GM23338 (cell line): Measurements from ENCODE around the gene ALDH1A1. TPM values are rescaled to one million over a fixed set of nuclear protein-coding genes. Genes with fewer than 3 reads are reported as not detected.

Experiments used
- ATAC-seq: fragments of 200-7000 bp; cut with Tn5 transposase; 3 replicates; pipeline ENCODE4 v1.9.1; 2020
- DNase-seq: peaks from one replicate; pipeline ENCODE4 v3.0.0-alpha.2; 2015; ENCODE audit warnings: low spot score
- H2AFZ ChIP-seq: fragments of 200-600 bp; sonication (generic); 2 replicates; pipeline ENCODE4 v1.8.0; 2016; ENCODE audit warnings: antibody characterized with exemption, mild to moderate bottlenecking, moderate library complexity
- H3F3A ChIP-seq: fragments of 200-600 bp; sonication (generic); replicated peaks from 2 replicates; pipeline ENCODE4 v1.8.0; 2017; ENCODE audit warnings: antibody characterized with exemption, mixed run types, low read depth
- H3K27ac ChIP-seq: fragments of 200-600 bp; sonication (generic); 2 replicates; pipeline ENCODE4 v1.6.1; 2016; ENCODE audit warnings: low read depth
- H3K27me3 ChIP-seq: fragments of 200-600 bp; sonication (generic); 2 replicates; pipeline ENCODE4 v1.8.0; 2016; ENCODE audit warnings: mild to moderate bottlenecking, mixed run types, moderate library complexity; ENCODE audit not compliant: insufficient read depth
- H3K36me3 ChIP-seq: fragments of 200-600 bp; sonication (generic); 2 replicates; pipeline ENCODE4 v1.8.0; 2016; ENCODE audit warnings: mild to moderate bottlenecking; ENCODE audit not compliant: insufficient read depth
- H3K4me1 ChIP-seq: fragments of 200-600 bp; sonication (generic); 2 replicates; pipeline ENCODE4 v1.8.0; 2016; ENCODE audit warnings: mild to moderate bottlenecking, moderate library complexity; ENCODE audit not compliant: insufficient read depth
- H3K4me2 ChIP-seq: fragments of 200-600 bp; sonication (generic); 2 replicates; pipeline ENCODE4 v1.7.1; 2017; ENCODE audit warnings: mixed run types
- H3K4me3 ChIP-seq: fragments of 200-600 bp; sonication (generic); 2 replicates; pipeline ENCODE4 v1.6.1; 2016; ENCODE audit warnings: mixed run types
- H3K79me2 ChIP-seq: fragments of 200-600 bp; sonication (generic); replicated peaks from 2 replicates; pipeline ENCODE4 v1.8.0; 2017; ENCODE audit warnings: mild to moderate bottlenecking; ENCODE audit not compliant: insufficient read depth
- H3K9me2 ChIP-seq: fragments of 200-600 bp; sonication (generic); 2 replicates; pipeline ENCODE4 v1.8.0; 2017; ENCODE audit not compliant: insufficient read depth
- H4K20me1 ChIP-seq: fragments of 200-600 bp; sonication (generic); replicated peaks from 2 replicates; pipeline ENCODE4 v1.8.0; 2017; ENCODE audit warnings: mild to moderate bottlenecking; ENCODE audit not compliant: insufficient read depth
- H3K27ac Mint-ChIP-seq: 2 replicates; pipeline ENCODE4 v1.8.0; 2020; ENCODE audit warnings: inconsistent platforms, mild to moderate bottlenecking, moderate library complexity, mixed read lengths
- H3K27me3 Mint-ChIP-seq: 3 replicates; pipeline ENCODE4 v1.8.0; 2022; ENCODE audit warnings: low read depth, mild to moderate bottlenecking, moderate library complexity, mixed read lengths, inconsistent platforms; ENCODE audit not compliant: insufficient read depth, poor library complexity
- H3K36me3 Mint-ChIP-seq: 3 replicates; pipeline ENCODE4 v1.8.0; 2021; ENCODE audit warnings: low read depth, mild to moderate bottlenecking, inconsistent platforms, moderate library complexity, mixed read lengths
- H3K4me1 Mint-ChIP-seq: 3 replicates; pipeline ENCODE4 v1.8.0; 2020; ENCODE audit warnings: mild to moderate bottlenecking, inconsistent platforms, mixed read lengths
- H3K4me3 Mint-ChIP-seq: 3 replicates; pipeline ENCODE4 v1.8.0; 2021; ENCODE audit warnings: moderate library complexity, mild to moderate bottlenecking, inconsistent platforms, mixed read lengths
- H3K9me3 Mint-ChIP-seq: 3 replicates; pipeline ENCODE4 v1.8.0; 2020; ENCODE audit warnings: moderate library complexity, mild to moderate bottlenecking, inconsistent platforms, mixed read lengths
- CREB1 ChIP-seq: fragments of 250-450 bp; sonication (Bioruptor Pico); IDR thresholded peaks from 2 replicates; pipeline ENCODE4 v1.5.0; 2020; ENCODE audit warnings: low read depth, mild to moderate bottlenecking, moderate library complexity
- ETS1 ChIP-seq: IDR thresholded peaks from 2 replicates; pipeline ENCODE4 v1.6.1; 2016; ENCODE audit warnings: antibody characterized with exemption
- EZH2 ChIP-seq: fragments of 200-600 bp; sonication (generic); IDR thresholded peaks from one replicate; pipeline ENCODE4 v1.8.0; 2017; ENCODE audit warnings: antibody characterized with exemption, mild to moderate bottlenecking, low read depth; ENCODE audit not compliant: unreplicated experiment
- EZH2phosphoT487 ChIP-seq: fragments of 200-600 bp; sonication (generic); IDR thresholded peaks from one replicate; pipeline ENCODE4 v1.8.1; 2018; ENCODE audit warnings: antibody characterized with exemption; ENCODE audit not compliant: unreplicated experiment
- JUNB ChIP-seq: IDR thresholded peaks from one replicate; pipeline ENCODE4 v1.6.1; 2016; ENCODE audit warnings: antibody characterized with exemption; ENCODE audit not compliant: unreplicated experiment
- POLR2AphosphoS5 ChIP-seq: IDR thresholded peaks from 2 replicates; pipeline ENCODE4 v1.6.1; 2016; ENCODE audit warnings: antibody characterized with exemption, low read depth
- REST ChIP-seq: IDR thresholded peaks from one replicate; pipeline ENCODE4 v1.6.1; 2018; ENCODE audit warnings: antibody characterized with exemption; ENCODE audit not compliant: unreplicated experiment
- STAT1 ChIP-seq: IDR thresholded peaks from one replicate; pipeline ENCODE4 v1.6.1; 2016; ENCODE audit warnings: antibody characterized with exemption; ENCODE audit not compliant: unreplicated experiment
- ZNF331 ChIP-seq: fragments of 250-450 bp; sonication (Bioruptor Pico); IDR thresholded peaks from 2 replicates; pipeline ENCODE4 v1.5.0; 2020; ENCODE audit warnings: low read depth, mild to moderate bottlenecking, moderate library complexity
- polyA plus RNA-seq: library from polyadenylated mRNA; unstranded; fragments of >200 nt; fragmentation: Nextera tagmentation; extraction: Ambion mirVana; gene quantifications from 2 replicates; pipeline ENCODE4 v1.2.1, GENCODE V29; 2016
- total RNA-seq: library from RNA; depleted of rRNA; stranded (reverse); fragments of >200 nt; shearing (Covaris generic); gene quantifications from 2 replicates; pipeline ENCODE4 v1.2.3, GENCODE V29; 2014

Gene ALDH1A1
- total and polyA plus RNA-seq, 2 experiments from 2014 or later, result 2.1 to 3.4 TPM

- no peak overlapping the region for H3K4me2 ChIP-seq
- Mint-ChIP-seq H3K36me3 (no peaks in the 10 kb centered on the region), H3K27me3 (no peaks in the 10 kb centered on the region), H3K27ac (no peak overlapping the region), H3K4me3 (no peak overlapping the region), H3K4me1 (no peaks in the 10 kb centered on the region), H3K9me3 (no peaks in the 10 kb centered on the region)
- TF ChIP-seq JUNB, result no peak
- no peak for TF ChIP-seq EZH2phosphoT487
- no peaks in the 10 kb centered on the region for H3F3A ChIP-seq
- no peak overlapping the region for H2AFZ ChIP-seq
- H3K79me2 ChIP-seq, result no peaks in the 10 kb centered on the region
- H4K20me1 ChIP-seq, result no peaks in the 10 kb centered on the region
- H3K4me3 ChIP-seq, result no peak overlapping the region
- no peaks in the 10 kb centered on the region for H3K9me2 ChIP-seq
- no peak overlapping the region for H3K27ac ChIP-seq
- no peaks in the 10 kb centered on the region for H3K36me3 ChIP-seq
- no peaks in the 10 kb centered on the region for H3K27me3 ChIP-seq
- ATAC-seq (no peak), DNase-seq (no peak)
- no peaks in the 10 kb centered on the region for H3K4me1 ChIP-seq
Measured at GRCh38 chr9:72985746-72986145, 32.9 kb upstream of the ALDH1A1 start.

- H3K4me3 ChIP-seq, result no peak overlapping the region
- H3K9me2 ChIP-seq, result no peaks in the 10 kb centered on the region
- ATAC-seq, result no peak
- no peaks in the 10 kb centered on the region for H3K36me3 Mint-ChIP-seq
- no peak for DNase-seq
- H3K36me3 ChIP-seq, result no peaks in the 10 kb centered on the region
- H4K20me1 ChIP-seq, result no peaks in the 10 kb centered on the region
- no peak overlapping the region for H3K27ac Mint-ChIP-seq
- no peaks in the 10 kb centered on the region for H3K27me3 ChIP-seq
- H2AFZ ChIP-seq, result no peak overlapping the region
- H3K79me2 ChIP-seq, result no peaks in the 10 kb centered on the region
- H3F3A ChIP-seq, result no peaks in the 10 kb centered on the region
- no peaks in the 10 kb centered on the region for H3K9me3 Mint-ChIP-seq
- H3K4me2 ChIP-seq, result no peak overlapping the region
- TF ChIP-seq EZH2 (no peak), REST (no peak), STAT1 (no peak), ZNF331 (no peak), ETS1 (no peak), EZH2phosphoT487 (no peak), CREB1 (CRISPR knock-in tag) (no peak), POLR2AphosphoS5 (no peak)
- no peaks in the 10 kb centered on the region for H3K4me1 ChIP-seq
- H3K27ac ChIP-seq, result no peak overlapping the region
- no peak overlapping the region for H3K4me3 Mint-ChIP-seq
- H3K27me3 Mint-ChIP-seq, result no peaks in the 10 kb centered on the region
- no peaks in the 10 kb centered on the region; the same call in 2 of the 3 replicates for H3K4me1 Mint-ChIP-seq
Measured at GRCh38 chr9:72984991-72985390, 32.1 kb upstream of the ALDH1A1 start.
